ENCODE data around the gene BACH1.
"Not testable (repeated sequence)": the region's sequence is repeated elsewhere in the genome, so short reads cannot be mapped to it uniquely, and the experiment has no call there.

BACH1 gene

DNA sequence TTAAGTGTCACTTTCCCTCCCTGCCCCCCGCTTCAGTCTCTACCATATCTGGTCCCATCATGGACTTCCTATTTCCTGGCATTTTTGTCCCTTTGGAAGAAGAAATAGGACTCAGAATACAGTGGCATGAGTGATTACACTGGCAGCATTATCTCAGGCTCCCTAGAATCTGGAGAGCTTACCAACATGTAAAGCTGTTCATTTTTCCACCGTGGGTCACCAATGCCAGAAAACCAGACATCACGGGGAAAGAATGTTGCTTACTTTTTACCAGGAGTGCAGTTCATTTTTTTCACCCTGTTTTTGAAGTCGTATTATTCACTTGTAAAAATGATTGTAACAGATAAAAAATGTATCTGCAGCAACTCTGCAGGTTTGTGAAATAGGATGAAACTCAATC is 44.8 kb downstream of the BACH1 start:
- DNase-seq (ENCODE audit: low read depth in 1 of 2, low spot score in 1 of 2) = no peak

GRCh38 chr21:29346281-29346680 is 47.6 kb downstream of the BACH1 start:
- DNase-seq (ENCODE audit: low read depth in 1 of 2, low spot score in 1 of 2) = no peak

GRCh38 chr21:29346771-29347170 is 48.0 kb downstream of the BACH1 start:
- no peak for DNase-seq (ENCODE audit: low read depth in 1 of 2, low spot score in 1 of 2)

DNA sequence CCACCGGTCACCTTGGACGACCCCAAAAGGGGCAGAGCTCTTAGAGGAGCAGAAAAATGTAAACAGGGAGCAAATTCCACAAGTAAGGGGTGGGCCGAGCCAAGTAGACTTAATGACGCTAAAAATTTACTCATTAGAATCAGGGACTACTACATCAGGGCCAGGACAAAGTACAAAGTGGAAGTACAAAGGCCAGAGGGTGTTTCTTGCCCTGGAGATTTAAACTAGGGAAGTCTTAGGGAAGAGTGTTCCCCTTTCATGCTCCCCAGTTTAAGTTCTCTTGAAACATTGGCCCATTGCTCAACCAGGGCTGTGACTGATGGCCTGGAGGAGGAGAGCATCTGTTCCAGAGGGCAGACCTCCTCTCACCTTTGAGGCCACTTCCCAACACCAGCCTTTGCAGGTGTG is 48.6 kb downstream of the BACH1 start:
- DNase-seq (ENCODE audit: low read depth in 1 of 2, low spot score in 1 of 2) = no peak

GRCh38 chr21:29349702-29350101 is 51.0 kb downstream of the BACH1 start:
- no peak for DNase-seq (ENCODE audit: low read depth in 1 of 2, low spot score in 1 of 2)

DNA sequence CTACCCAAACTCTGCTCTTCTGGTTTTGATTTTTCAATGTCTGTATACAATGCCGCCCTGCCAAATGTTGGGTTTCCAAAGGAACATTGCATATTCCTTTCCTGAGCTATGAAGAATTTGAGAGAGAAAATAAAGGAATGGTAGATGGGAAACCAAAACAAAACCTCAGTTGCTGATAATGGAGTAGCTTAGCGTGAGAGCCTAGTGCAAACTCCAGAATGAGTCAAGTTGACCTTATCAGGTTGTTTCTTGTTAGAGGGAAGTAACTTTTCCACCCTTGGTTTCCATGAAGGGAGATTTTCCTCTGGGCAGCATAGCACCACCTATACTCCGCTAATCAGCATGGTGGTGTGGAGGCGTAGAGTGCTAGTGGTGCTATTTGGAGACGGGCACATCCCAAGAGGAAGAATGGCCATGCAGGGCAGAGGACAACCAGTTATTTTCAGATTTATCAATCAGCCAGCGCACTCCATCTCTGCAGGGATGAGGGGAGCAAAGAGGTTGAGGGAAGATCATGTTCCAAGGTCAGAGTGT is 51.6 kb downstream of the BACH1 start:
- DNase-seq (ENCODE audit: low read depth in 1 of 2, low spot score in 1 of 2) = no peak

DNA sequence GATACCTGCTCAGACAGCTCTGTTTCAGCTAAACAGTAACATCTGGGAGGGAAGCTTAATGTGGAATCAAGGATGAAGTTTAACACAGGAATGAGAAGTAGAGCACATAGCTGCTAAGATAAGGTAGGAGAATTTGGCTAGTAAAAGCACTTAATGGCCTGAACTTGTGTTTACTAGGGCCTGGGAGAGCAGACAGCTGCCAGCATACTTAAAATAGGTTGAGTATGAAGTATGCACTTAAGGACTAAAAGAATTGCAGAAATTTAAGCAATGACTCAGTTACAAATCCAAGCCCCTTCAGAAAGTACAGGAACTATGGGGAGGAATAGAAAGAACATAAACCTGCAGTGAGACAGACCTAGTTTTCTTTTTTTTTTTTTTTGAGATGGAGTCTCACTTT is 53.0 kb downstream of the BACH1 start:
- no peak for DNase-seq (ENCODE audit: low read depth in 1 of 2, low spot score in 1 of 2)

- DNase-seq (ENCODE audit: low read depth in 1 of 2, low spot score in 1 of 2) = not testable (repeated sequence)
Measured at GRCh38 chr21:29355043-29355710, 56.5 kb downstream of the BACH1 start.

- DNase-seq (ENCODE audit: low read depth in 1 of 2, low spot score in 1 of 2) = not testable (repeated sequence)
Measured at GRCh38 chr21:29356291-29356690, 57.6 kb downstream of the BACH1 start.

DNA sequence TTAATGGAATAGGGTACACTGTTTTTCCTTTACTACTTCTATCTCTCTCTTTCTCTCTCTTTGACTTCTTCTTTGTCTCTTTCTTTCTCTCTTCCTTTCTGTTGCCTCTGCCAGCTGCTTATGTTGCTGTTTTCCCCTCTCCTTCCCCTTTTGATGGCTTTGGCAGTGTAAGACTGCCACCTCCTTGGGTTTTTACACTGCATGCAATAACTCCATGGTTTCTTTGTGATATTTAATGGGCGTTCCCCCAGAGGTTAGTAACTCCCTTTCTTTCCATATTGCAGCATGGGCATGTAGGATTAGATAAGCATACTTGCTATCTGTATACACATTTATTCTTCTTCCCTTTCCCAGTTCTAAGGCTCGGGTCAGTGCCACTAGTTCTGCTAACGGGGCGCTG is 58.1 kb downstream of the BACH1 start:
- not testable (repeated sequence) for DNase-seq (ENCODE audit: low read depth in 1 of 2, low spot score in 1 of 2)

DNA sequence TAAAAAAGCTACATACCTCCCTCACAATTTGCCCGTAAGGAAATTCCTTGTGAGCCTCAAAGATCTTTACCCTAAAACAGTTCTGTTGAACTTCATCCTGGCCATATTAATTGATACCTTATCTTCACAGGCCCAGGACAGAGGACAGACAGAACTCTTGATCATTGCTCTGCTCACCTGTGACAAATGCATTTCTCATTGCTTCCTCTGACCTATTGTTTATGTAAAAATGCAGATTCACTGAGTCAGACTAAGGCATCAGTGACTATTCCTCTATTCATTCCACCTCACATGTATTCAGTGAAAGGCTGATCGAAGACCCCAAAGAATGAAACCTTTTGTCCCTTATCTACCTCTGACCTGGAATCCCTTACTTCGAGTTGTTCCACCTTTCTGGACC is 61.0 kb downstream of the BACH1 start:
- DNase-seq (ENCODE audit: low read depth in 1 of 2, low spot score in 1 of 2) = no peak

DNA sequence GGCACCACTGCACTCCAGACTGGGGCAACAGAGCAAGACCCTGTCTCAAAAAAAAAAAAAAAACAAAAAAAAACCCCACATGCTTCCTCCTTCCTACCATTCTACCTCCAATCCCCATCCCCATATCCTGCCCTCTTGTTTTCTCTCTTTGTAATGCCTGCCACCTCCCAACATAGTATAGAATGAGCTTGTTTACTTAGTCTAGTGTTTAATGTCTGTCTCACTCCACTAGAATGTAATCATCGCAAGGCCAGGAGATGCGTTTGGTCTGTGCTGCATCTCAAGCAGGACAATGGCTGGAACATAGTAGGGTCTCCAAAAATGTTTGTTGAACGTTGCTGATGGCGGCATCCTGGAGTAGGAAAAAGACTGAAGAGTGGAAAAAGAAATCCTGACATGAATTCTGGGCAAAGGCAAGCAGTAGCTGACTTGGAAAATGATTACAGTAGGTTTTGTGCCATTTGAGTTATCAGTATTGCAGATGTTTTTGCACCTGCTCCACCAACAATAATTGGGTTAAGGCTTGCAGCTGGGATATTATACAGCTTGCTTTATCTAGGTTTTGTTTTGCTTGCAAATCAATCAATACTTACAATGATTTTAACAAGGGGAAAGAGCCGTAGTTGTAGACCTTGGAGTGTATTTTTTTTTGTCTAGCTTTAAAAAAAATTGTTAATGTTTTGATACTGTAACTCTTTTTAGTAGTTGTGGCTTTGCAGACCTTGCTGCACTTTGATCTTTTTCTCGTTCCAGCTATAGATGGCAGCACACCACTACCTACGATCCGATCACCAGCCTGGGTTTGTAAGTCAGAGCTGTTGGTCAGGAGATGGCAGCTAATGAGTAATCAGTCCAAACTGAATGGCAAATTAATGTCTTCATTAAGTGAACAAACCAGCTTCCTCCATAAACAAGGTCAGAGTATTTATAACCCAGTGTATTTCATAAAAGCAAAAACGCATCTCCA is 62.4 kb downstream of the BACH1 start:
- DNase-seq (ENCODE audit: low read depth in 1 of 2, low spot score in 1 of 2) = no peak

GRCh38 chr21:29362758-29363157 is 64.0 kb downstream of the BACH1 start:
- no peak for DNase-seq (ENCODE audit: low read depth in 1 of 2, low spot score in 1 of 2)

DNA sequence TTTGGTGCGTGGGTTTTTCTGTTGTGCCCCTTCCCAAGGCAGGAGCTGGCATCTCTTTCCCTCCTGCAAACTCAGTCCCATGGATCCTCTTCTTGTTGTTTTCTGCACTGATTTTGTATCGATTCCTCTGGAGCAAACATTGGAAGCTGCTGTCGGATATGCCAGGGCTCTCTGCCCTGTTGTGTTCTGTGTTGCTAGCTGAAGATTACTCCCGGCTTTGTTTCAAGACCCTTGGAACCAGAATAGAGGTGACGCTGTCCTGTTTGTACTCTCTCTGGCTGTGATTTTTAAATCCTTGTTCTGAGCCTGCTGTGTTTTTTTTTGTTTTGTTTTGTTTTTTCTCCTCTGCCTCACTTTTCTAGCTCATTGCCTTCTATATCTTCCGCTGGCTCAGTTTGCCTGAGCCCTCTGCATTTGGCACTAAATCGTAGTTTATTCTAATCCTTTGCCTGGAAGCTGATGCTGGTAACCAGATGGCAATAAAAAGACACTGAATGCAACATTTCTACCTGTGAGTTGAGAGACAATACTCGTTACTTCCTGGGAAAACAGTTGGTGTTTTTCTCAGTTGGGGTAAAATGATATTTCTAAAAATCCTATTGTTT is 67.0 kb downstream of the BACH1 start:
- DNase-seq (ENCODE audit: low read depth in 1 of 2, low spot score in 1 of 2) = no peak

- no peak for DNase-seq (ENCODE audit: low read depth in 1 of 2, low spot score in 1 of 2)
Measured at GRCh38 chr21:29366532-29366931, 67.8 kb downstream of the BACH1 start.

GRCh38 chr21:29367335-29367734 is 68.6 kb downstream of the BACH1 start:
- no peak for DNase-seq (ENCODE audit: low read depth in 1 of 2, low spot score in 1 of 2)

DNA sequence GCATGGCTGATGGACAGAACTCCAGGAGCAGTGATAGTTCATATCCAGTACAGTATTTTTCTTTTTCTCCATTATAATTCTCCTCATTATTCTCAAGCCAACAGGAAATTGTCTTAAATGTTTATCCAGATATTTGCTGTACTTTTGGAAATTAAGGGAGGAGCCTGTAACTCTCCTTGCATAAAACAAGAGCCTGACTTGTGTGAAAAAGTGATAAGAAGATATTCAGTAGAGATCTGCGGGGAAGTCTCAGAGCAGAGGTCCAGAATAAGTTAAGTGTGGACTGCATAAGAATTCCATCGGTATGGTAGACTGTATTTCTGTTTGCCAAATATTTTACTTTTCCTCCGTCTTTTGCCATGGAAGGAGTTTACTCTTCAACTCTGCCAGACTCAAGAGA is 70.2 kb downstream of the BACH1 start:
- DNase-seq (ENCODE audit: low read depth in 1 of 2, low spot score in 1 of 2) = no peak

- DNase-seq (ENCODE audit: low read depth in 1 of 2, low spot score in 1 of 2) = no peak
Measured at GRCh38 chr21:29371464-29371863, 72.7 kb downstream of the BACH1 start.

DNA sequence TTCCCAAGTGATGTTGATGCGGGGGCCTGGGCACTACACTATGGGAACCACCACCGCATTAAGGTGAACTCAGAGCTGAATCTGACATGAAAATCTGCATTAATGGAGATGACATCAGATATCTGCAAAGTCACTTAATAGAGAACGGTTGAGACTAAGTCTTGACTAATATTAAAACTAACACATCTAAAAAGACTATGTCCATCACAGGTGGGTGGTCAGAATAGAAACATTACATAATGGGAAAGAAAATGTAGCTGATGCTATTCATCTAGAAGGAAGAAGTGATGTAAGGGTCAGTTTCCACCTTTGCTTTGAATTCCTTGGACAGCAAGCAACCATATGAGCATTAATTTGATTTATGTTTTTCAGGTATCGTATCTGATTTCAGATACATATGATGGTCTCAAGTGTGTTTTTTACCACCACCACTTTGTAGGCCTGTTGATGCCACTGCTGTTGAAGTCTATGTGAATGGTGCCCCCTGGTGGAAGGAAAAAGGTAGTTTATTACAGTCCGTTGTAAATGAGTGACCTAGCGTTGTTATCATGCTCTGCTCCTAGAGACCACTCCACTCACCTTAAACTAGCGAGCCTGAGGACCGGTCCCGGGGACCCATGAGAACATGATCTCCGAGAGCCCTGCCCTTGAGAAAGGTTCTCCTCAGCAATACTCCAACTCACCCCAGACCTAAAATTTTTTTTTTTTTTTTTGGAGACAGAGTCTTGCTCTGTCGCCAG is 73.5 kb downstream of the BACH1 start:
- no peak for DNase-seq (ENCODE audit: low read depth in 1 of 2, low spot score in 1 of 2)

- DNase-seq (ENCODE audit: low read depth in 1 of 2, low spot score in 1 of 2) = no peak
Measured at GRCh38 chr21:29374481-29374880, 75.8 kb downstream of the BACH1 start.

DNA sequence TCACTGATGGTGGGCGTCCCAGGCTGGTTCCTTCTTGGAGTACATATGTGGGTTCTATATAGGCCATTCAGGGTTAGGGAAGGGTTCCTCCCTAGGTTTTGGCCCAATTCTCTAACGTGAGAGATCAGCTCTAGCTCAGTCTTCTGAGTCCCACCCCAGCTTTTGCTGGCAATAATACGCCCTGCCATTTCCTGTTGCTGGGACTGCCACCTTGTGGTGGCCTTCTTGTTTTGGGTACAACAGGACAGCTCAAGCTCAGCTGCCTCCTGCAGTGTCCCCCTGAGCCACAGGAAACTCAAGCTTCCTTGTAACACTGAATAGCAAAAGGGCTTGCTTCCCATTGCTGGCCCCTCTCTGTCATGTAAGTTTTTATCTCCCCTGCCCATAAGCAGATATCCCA is 77.8 kb downstream of the BACH1 start:
- peak; percentile 5 to 20 for DNase-seq (ENCODE audit: low read depth in 1 of 2, low spot score in 1 of 2)

Measured in stimulated activated CD4-positive, alpha-beta T cell treated with anti-CD3 and anti-CD28 coated beads, Interleukin-15, amount 100 ng/mL, for 1 hour (primary cell).